ENCODE measurements around the gene AADACL3.
"Not testable (repeated sequence)": the region's sequence is repeated elsewhere in the genome, so short reads cannot be mapped to it uniquely, and the experiment has no call there.

AADACL3 gene

DNA sequence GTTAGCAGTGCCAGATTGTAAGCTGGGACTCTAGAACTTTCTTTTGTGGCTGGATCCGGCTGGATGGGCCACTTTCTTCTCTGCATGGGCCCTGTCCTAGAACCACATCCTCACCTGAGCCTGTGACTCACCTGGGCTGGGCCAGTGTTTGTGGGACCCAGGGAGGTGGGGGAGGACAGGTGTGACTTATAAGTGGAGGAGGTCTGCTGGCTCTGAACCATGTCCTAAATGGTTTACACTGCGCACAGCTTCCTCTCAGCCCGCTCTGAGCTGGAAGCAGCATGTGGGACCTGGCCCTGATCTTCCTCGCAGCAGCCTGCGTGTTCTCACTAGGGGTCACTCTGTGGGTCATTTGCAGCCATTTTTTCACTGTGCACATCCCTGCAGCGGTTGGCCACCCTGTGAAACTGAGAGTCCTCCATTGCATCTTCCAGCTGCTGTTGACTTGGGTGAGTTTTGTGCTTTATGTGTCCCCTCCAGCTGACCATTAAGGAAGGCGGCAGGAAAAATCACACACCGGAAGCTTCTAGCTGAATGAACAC lies at the start of gene AADACL3:
Gene AADACL3, plus strand, starts transcription at position 215 of the 542 bp plus-strand sequence. Its CDS starts 67 bp downstream, at position 282.
- no peak for TF ChIP-seq CTCF (IDR thresholded peaks at IDR 0.05; ENCODE audit: low read depth, low read length, missing control alignments)
- H3K4me3 ChIP-seq (replicated peaks; ENCODE audit: low read depth, low read length) = no peak within 1 kb of the TSS
- DNase-seq (ENCODE audit: extremely low read depth, low read depth) = no peak

DNA sequence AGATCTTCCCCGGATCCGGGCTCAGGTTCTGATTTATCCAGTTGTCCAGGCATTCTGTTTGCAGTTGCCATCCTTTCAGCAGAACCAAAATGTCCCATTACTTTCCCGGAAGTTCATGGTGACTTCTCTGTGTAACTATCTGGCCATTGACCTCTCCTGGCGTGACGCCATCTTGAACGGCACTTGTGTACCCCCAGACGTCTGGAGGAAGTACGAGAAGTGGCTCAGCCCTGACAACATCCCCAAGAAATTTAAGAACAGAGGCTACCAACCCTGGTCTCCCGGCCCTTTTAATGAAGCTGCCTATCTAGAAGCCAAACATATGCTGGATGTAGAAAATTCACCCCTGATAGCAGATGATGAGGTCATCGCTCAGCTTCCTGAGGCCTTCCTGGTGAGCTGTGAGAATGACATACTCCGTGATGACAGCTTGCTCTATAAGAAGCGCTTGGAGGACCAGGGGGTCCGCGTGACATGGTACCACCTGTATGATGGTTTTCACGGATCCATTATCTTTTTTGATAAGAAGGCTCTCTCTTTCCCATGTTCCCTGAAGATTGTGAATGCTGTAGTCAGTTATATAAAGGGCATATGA lies 49.7 kb upstream of the AADACL3 start:
- DNase-seq (ENCODE audit: extremely low read depth, low read depth) = no peak
- no peak for TF ChIP-seq CTCF (IDR thresholded peaks at IDR 0.05; ENCODE audit: low read depth, low read length, missing control alignments)
- no peak overlapping the region for H3K4me3 ChIP-seq (replicated peaks; ENCODE audit: low read depth, low read length)

GRCh38 chr1:12669529-12670068 lies 46.3 kb upstream of the AADACL3 start:
- DNase-seq (ENCODE audit: extremely low read depth, low read depth) = no peak
- H3K4me3 ChIP-seq (replicated peaks; ENCODE audit: low read depth, low read length) = no peak overlapping the region
- no peak for TF ChIP-seq CTCF (IDR thresholded peaks at IDR 0.05; ENCODE audit: low read depth, low read length, missing control alignments)

- DNase-seq (ENCODE audit: extremely low read depth, low read depth) = no peak
- TF ChIP-seq CTCF (IDR thresholded peaks at IDR 0.05; ENCODE audit: low read depth, low read length, missing control alignments) = no peak
- no peak overlapping the region for H3K4me3 ChIP-seq (replicated peaks; ENCODE audit: low read depth, low read length)
Observed at GRCh38 chr1:12674358-12674757, 41.6 kb upstream of the AADACL3 start.

DNA sequence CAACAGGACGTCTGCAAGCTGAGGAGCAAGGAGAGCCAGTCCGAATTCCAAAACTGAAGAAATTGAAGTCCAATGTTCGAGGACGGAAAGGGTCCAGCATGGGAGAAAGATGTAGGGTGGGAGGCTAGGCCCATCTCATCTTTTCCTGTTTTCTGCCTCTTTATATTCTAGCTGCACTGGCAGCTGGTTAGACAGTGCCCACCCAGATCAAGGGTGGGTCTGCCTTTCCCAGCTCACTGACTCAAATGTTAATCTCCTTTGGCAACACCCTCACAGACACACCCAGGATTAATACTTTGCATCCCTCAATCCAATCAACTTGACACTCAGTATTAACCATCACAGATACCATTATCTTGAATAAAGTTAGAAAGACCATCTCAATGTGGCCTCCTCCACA lies 39.8 kb upstream of the AADACL3 start:
- H3K4me3 ChIP-seq (replicated peaks; ENCODE audit: low read depth, low read length); DNase-seq (ENCODE audit: extremely low read depth, low read depth): not testable (repeated sequence)

- DNase-seq (ENCODE audit: extremely low read depth, low read depth) = no peak
- H3K4me3 ChIP-seq (replicated peaks; ENCODE audit: low read depth, low read length) = no peak overlapping the region
- no peak for TF ChIP-seq CTCF (IDR thresholded peaks at IDR 0.05; ENCODE audit: low read depth, low read length, missing control alignments)
Observed at GRCh38 chr1:12677565-12677964, 38.3 kb upstream of the AADACL3 start.

DNA sequence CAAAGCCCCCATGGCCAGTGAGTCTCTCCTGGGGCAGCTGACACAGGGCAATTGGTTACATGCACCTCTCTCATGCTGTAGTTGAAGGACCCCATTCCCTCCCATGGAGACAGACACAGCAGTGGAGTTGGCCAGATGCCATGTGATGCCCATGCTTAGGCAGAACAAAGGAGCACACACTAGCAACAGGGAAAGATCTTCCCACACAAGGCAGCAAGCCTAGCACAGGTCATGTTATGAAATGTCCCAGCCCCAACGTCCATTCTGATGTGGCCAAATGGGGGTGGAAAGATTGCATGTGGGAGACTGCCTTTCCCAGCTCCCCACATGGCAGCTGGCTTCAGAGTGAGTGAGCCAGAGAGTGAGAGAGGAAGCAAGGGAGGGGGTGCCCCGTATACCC lies 37.6 kb upstream of the AADACL3 start:
- no peak for DNase-seq (ENCODE audit: extremely low read depth, low read depth)
- TF ChIP-seq CTCF (IDR thresholded peaks at IDR 0.05; ENCODE audit: low read depth, low read length, missing control alignments) = no peak
- H3K4me3 ChIP-seq (replicated peaks; ENCODE audit: low read depth, low read length) = no peak overlapping the region
